Measurements from ENCODE around the gene SGPP2.

Gene SGPP2

DNA sequence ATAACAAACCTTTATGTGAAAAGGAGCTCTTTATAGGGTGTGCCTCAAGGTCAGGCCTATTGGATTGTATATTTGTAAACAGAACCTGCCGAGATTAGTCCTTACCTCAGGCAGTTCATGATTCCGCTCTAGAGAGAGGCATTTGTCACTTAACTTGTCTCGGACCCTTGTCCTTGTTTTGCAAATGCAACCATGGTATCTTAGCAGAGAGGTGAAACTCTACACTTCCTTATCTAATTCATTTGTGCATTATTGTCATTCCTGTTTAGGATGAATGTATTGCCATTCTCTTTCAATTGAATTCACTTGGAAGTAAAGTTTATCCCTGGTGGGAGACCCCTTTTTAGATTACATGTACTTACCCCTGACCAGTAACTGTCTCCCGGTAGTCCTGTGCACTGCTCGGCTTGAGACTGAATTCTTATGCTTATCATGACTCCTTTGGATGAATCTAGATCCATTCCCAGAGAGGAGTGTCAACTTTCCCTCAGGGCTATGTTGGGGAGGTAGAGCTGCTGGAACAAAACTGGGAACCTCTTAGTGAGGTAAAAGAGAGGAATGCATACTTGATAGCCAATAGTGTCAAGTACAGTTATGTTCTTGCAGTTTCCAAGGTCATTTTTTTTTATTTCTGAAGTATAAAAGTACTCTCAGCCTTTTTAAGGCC is 46.6 kb downstream of the SGPP2 start:
- no peak for DNase-seq (ENCODE audit: low read depth)

DNA sequence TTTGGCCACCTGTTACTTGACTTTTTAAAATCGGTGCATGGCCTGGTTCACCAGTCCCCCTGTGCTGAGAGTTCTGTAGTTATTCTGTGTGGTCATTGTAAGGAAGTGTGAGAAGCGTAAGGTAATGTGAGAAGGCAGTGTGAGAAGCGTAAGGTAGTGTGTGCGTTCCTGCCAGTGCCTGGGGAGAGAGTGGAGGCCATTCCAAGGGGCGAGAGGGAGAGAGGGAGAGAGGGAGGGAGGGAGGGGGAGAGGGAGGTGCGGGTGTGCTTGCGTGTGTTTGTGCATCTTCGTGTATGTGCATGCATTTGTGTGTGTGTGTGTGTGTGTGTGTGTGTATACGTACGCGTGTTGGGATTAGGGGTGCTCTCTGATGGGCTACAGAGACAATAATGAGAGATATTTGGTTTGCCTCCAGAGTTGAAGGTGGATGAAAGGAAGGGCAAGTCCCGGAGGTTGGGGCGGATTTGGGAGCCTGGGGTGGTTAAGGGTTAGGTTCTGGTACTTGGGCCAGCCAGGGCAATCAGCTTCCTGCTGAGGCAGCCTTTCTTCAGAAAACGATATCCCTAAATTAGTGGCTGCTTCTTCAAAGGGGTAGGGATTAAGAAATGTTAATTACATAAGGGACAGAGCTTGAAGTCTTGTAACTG is 53.7 kb downstream of the SGPP2 start:
- no peak for DNase-seq (ENCODE audit: low read depth)

DNA sequence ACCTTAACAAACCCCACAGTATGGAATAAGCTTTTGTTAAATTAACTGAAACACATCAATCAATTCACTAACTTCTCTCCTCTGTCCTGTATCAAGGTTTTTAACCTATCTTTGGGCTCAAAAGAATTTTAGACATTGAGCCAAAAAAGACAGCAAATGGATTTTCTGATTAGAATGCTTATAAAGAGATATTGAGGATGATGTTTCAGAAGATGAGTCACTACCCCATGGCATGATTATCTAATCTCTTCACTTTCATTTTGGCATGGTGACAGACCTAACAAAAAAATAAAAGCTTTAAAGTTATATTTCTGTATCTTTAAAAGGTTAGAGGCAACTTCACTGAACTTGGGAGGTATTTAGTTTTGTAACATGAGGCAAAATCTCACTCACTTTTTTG is 55.5 kb downstream of the SGPP2 start:
- DNase-seq (ENCODE audit: low read depth), result peak; percentile 4

DNA sequence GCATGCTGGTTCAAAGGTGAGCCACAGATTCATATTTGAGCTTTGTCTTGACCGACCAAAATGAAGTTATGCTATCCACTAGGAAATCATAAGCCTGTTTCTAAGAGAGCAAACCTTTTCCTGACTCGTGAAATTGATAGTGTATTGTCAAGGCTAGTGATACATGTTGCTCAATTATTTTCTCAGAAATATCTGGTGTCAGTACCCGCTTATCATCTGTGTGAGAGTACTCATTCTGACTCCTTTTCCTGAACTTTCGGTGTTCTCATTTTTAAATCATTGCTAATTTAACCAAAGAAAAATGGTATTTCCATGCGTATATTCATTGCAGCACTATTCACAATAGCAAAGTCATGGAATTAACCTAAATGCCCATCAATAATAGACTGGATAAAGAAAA is 56.2 kb downstream of the SGPP2 start:
- DNase-seq (ENCODE audit: low read depth), result no peak

DNA sequence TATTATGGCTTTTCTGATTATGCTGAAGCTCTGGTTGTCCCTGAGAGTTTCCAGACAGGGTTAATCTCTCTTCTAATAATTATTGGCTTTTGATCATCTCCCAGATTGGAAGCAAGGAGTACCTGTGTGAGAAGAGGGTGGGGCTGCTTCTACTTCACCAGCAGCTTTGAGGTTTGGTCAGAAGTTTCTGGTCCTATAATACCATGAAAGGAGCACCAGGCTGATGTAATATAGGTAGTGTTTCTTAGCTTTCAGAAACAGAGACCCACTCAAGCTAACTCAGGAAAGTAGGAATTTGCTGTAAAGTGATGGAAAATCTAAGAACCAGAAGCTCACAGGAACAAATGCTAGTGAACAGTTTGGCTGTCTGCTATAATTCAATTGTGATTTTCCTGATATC is 57.6 kb downstream of the SGPP2 start:
- no peak for DNase-seq (ENCODE audit: low read depth)

DNA sequence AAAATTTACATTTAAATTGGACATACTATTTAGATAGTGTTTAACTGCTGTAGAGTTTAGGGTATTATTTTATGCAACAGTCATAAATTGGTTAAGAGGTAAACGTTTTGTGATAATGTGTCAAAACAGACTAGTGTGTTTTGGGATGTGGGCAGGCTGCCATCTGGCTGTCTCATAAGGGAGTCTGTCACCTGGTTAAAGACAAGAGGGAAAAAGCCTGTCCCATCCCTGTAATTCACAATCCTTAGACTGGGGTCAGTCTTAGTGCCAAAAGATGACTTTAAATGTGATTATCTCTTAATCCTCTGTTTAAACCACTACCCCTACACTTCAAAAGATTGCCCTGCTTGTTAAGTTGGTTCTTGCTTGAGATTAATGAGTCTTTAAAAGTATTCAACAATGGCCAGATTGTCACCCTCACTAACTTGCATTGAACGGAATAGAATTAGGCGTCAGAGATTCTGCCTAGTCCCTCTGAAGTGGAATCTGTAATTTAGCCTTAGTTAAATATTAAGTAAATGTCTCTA is 59.2 kb downstream of the SGPP2 start:
- DNase-seq (ENCODE audit: low read depth), result no peak

DNA sequence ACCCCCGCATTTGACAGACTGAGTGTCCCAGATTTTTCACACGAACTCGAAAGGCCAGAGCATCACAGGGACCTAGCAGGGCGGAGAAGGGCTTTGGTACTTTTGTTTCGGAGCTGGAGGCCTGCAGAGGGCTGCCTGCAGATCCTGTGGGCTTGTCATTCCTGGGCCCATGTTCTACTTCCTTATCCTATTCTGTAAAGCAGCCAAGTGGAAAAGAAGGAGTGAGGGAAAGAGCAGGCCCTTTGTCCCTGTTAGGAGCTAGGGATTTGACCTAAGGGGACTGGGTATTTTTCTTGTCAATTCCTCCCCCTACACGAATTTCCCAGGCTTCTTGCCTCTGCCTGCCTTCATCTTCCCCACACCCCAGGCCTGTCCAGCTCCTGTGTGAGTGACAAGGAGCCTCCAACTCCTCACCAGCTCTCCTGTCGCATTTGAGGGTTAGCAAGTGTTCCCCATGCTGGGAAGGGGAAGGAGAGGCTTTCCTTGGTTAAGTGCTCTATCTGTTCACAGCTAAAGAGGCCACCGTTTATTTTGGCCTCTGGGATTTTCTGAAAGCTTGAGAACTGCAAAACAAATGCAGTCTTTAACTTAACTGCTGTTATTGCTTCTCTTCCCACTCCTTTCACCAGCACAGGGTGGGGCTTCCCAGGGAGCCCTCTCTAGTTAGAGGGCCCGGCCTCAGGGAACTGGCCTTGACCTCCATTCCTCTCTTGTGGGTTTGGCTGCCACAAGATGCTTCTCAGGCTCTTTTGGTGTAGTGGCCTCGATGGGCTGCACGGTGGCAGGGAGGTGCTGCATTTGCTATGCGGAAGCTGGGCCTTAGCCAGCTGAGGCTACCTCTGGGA is 61.2 kb downstream of the SGPP2 start:
- DNase-seq (ENCODE audit: low read depth), result no peak

DNA sequence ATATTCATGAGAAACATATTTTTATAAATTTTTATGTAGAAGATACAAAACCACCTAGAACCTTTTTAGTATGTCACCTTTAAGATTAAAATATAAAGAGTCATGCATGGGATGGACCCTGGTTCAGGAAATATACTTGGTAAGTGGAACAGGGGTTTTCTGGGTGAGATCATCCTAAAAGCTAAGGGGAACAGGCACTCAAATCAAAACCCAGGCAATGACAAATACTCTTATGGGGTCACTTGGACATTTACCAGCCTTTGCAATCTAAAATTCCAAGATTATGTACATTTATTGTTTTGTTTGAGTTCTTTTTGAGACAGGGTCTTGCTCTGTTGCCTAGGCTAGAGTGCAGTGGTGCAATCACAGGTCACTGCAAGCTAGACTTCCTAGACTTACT is 65.8 kb downstream of the SGPP2 start:
- DNase-seq (ENCODE audit: low read depth), result no peak

DNA sequence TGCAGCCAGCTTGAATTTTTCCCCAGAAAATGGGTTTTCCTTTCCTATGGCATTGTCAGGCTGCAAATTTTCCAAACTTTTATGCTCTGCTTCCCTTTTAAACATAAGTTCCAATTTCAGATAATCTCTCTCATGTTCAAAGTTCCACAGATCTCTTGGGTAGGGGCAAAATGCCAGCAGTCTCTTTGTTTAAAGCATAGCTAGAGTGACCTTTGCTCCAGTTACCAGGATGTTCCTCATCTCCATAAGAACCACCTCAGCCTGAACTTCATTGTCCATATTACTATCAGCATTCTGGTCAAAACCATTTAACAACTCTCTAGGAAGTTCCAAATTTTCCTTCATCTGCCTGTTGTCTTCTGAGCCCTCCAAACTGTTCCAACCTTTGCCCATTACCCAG is 68.3 kb downstream of the SGPP2 start:
- no peak for DNase-seq (ENCODE audit: low read depth)

DNA sequence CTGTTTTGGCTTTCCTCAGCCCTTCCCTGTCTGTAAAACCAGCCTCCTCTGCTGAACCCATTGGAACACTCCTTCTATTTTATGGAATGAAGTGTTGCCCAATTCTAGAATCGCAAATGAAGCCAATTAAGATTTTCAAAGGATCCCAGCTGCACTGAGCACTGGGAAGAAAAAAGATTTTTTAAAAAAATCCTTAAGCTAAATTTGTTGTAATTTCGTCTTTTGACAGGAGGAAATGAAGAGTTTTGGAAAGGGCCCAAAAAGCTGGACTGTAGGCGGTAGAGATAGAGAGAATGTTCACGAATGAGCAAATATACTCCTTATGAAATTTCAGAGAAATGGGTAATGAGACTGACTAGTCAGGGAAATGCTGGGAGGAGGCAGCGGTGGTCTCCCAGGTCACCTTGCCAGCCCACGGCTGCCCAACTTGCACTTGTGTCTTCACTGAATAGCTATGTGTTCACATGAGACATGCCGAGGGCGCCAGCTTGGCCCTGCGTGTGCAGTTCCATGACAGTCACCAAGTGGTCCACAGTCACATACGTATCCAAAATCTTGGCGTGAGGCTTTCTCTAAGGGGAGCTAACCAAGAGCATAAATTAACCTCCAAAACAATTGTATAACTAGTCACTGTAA is 69.9 kb downstream of the SGPP2 start:
- DNase-seq (ENCODE audit: low read depth), result no peak

DNA sequence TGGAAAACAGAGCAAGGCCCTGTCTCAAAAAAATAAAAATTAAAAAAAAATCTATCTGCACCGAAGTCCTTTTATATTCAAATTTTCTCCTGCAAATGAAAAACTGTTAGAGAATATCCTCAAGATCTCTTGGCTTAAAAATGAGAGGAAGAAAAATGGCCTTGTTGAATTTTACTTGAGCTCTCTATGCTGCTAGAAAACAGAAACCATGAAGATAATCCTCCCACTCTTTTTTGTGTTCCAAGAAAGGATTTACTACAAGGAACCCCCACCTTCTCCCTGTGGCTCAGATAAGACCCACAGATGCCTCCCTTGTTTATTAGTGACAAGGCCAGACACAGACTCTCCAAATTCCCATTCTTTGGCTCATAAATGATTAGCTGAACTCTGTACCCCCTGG is 71.0 kb downstream of the SGPP2 start:
- no peak for DNase-seq (ENCODE audit: low read depth)

DNA sequence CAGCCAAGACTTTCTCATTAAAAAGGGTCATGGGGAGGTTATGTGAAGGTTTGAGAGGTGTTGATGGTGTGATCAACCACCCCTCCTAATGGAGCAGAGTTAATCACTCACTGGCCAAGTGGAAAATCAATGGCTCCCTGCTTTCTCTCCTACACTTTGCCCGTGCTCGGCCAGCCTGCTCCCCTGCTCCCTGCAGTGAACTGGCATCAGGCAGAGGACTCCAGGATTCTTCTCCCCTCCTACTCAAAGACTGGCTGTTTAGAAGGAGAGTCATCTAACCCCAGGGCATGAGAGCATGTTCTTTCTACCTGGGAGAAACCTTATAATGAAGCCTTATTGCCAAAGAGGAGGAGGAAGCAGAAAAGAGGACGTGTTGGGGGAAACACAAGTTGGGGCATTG is 74.9 kb downstream of the SGPP2 start:
- DNase-seq (ENCODE audit: low read depth), result no peak

DNA sequence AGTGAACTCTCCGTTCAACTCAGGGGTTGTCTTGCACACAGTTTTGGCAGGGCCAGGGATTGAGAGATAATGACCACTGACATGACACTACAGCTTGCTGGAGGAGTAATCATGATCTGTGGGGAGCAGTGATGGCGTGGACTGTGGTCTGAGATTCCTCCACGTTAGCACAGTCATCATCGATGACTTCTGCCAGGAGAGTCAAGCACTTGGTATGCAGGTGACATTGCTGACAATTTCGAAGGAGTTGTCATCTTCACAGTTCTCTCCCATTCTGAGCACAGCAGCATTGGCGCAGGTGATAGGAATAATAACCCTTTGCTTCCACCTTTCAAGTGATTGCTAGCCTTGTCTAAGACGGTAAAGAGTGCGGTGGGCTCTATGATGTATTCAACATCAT is 79.8 kb downstream of the SGPP2 start:
- no peak for DNase-seq (ENCODE audit: low read depth)

DNA sequence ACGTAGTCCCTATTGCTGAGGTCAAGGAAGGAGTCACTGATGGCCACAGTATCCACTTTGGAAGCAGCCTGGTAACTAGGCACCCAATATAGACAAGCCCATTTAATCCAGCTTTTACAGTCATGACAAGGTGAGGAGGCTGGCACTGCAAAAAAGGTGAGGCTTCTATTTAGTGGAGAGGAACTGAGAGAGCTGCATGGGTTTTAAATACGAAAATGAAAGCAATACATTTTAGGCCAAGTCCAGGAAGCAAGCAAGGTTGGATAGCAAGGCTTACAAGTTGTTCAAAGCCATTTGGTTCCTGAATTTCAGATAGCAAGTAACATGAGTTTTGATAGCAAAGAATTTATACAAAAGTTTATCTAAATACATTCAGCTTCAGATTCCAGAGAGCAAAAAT is 80.4 kb downstream of the SGPP2 start:
- DNase-seq (ENCODE audit: low read depth), result no peak

DNA sequence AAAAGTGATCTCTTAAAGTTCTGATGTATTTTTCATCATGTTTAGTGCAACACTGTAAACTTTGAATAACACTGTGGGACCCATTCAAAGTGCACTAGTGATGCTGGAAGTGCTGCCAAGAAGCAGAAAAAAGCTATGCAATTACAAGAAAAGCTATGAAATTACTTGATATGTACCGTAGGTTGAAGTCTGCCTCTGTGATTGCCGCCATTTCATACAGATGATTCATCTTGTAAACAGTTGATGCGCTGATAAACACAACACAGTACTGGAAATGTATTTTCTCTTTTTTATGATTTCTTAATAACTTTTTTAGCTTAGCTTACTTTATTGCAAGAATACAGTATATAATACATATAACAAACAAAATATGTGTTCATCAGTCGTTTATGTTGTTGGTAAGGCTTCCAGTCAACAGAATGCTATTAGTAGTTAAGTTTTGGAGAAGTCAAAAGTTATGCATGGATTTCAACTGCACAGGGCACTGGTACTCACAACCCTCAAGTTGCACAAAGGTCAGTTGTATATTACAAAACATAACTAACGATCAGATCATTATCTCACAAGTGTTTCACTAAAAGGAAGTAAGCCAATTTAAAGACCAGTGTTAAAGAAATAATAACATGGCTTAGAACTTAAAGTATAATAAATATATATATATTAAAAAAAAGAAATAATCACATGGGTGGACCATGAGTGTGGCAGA is 82.0 kb downstream of the SGPP2 start:
- no peak for DNase-seq (ENCODE audit: low read depth)

DNA sequence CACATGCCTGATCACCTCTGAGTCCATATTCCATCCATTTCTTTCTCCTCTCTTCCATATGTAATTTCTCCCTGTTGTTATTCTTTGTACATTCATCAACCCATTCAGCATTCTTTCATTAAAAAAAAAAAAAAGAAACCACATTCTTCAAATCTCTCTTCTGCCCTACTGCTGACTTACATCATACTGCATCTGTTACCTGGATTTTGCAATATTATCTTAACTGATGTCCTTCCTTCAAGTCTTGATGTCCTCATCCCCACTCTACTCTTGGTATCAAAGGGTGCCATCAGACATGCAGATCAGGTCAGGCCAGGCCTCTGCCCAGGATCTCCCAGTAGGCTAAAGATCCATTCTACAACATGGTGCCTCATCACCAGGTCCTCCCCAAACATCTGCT is 90.6 kb downstream of the SGPP2 start:
- DNase-seq (ENCODE audit: low read depth), result no peak

DNA sequence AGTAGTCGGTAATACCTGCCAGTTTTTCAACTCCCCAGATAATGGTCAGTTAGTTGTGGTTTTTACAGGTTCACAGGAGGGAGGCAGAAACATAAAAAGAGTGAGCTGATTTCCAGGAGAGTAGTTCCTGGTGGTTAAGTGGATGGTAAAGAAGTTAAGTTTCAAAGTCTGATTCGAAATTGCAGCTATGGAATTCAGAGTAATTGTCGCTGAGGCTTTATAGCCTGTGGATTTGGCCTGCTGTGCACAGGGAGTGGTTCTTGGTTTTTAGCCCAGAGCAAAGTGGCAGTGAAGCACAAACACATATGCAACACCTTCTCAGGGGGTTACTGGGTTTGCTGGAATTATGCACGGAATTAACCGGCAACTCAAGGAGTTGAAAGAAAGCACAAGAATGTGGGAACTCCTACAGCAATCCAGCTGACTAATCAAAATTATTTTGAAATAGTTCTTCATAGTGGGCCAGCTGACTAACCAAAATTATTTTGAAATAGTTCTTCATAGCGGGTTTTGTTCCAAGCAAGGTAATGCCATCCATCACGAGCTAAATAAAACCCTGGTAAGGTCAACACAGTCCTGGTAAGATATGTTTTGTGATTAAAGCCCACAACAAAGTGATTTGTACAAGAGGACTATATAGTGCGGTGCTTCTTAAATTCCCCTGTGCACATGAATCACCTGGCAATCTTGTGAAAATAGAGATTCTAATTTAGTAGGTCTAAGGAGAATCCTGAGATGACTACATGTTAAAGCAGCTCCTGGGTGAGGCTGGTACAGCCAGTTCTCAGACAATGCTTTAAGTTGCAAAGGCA is 94.4 kb downstream of the SGPP2 start:
- DNase-seq (ENCODE audit: low read depth), result peak; percentile 6

DNA sequence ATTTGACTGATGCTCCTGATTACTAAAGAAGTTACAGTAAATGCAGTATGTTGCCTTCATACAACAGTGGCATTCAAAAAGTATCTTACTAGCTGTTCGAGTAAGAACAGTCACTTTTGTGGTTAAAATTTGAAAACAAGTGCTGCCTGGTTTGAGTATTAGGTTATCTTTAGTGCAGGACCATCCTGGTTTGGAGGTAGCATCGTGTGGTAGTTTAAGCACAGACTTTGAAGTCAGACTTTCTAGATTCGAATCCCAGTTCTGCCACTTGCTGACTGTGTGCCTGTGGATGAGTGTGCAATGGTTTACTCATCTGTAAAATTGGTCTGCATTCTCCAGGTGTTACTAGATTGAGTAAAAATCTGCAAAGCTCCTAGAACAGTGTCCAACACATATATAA is 96.8 kb downstream of the SGPP2 start:
- DNase-seq (ENCODE audit: low read depth), result no peak

DNA sequence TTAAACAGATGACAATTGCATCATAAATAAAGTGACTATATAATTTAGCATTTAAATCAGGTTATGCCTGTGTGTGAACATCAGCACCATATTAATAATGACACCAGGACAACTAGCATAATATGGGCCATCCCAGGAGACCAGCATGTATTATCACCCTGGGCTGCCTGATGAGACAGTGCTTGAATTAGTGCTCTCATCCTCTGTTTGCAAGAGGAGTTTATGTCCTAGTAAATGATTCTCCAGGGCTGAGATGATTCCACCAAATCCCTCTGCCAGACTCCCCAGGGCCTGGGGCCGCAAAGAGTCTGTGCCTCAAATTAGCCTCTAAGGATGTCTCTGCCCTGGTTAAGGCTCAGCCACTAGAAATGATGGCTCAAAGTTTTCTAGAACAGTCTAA is 97.7 kb downstream of the SGPP2 start:
- DNase-seq (ENCODE audit: low read depth), result no peak

DNA sequence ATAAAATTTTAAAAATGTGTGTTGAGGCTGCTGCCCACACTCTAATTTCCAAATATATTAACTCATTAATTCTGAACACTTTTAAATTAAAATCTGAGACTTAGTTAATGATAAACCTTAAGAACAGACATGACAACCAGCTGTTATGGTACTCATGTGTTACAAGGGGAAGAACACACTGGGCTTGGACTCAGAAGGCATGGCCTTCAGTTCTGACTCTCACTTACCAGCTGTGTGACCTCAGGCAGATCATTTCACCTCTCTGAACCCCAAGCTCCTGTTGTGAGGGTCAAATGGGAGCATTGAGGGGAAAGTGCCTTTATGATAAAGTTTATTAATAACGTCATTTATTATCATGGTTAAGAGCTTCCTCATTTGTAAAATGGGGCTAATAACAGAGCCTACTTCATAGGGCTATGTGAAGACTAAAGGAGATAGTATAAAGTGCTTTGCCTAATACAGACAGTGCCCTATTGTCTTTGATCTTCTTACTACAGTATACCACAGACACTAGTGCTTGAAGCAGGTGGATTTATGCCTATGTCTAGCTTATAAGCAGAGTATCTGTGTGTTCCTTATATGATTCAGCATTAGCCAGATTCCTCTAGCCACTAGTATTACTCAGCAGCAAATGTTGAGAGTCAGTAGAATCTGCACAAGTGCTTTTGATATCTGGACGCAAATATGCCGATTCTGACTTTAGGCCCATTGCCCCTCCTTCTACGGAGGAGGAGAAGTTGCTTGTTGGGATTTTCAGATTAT is 99.6 kb downstream of the SGPP2 start:
- no peak for DNase-seq (ENCODE audit: low read depth)

Data from EH (cell line).